Ureter (tissue), 1 donor: ENCODE results near the gene TNNI3. TPM values are rescaled to one million over a fixed set of nuclear protein-coding genes. Genes with fewer than 3 reads are reported as not detected.
"Not testable (repeated sequence)": the region's sequence is repeated elsewhere in the genome, so short reads cannot be mapped to it uniquely, and the experiment has no call there.

Experiments
- DNase-seq: peaks from one replicate; pipeline ENCODE4 v3.0.0-alpha.2; 2020; ENCODE audit warnings: low spot score
- total RNA-seq: library from RNA; stranded (reverse); gene quantifications from one replicate; pipeline ENCODE4 v1.2.4, GENCODE V29; 2023
- donor health status: DM: yes; HTN: yes; CAD: no.

Gene TNNI3
- total RNA-seq, 1 donor from 2014 or later = not detected

DNA sequence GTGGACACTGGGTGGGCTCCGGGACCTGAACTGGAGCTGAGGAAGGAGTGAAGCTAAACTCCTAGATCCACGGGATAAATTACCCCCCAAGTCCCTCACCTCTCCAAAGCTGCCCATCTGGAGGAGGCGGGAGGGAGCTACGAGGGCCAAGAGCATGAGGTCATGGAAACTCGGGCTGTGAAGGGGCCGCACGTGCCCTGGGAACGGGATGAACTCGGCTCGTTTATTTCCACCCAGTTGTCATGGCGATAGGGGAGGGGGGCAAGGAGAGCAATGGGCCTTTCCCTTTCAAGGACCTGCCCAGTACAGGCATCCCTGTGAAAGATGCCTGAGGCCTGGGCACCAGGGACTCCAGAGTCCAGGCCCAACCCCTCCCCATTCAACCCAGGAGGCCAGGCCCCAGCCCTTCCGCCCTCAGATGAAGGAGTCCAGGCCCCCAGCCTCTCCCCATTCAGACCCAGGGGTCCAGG lies 43.9 kb downstream of the TNNI3 start:
- peak; percentile 94 for DNase-seq

DNA sequence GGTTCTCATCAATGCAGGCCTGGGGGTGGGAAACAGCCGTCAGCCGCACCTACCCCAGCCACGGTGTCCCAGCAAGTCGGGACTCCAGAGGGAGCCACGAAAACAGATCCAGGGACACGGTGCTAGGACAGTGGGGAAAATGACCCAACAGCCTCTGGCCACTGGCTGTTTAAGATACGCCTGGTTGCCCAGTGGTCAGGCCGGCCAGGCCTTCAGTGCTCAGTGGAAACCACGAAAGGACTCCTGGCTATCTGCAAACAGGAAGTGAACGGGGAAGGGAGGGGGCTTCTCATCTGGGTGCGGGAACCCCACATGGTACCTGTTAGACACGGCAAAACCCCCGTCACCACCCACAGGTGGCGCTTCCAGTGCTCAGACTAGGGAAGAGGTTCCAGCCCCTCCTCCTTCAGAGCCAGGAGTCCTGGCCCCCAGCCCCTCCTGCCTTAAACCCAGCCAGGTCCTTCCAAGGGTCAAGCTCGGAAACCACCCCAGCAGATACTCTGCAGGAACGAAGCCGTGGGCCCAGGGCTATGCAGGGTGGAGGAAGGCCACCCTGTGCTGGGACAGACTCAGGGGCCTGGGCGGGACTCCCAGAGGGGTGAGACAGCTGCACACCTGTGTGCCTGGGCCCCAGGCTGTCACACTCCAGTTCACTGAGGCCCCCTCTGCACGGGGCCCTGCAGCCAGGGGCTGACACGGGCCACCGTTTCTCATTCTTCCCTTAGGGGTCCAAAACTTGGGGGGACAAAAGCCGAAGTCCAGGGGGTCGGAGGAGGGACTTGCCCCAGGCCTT lies 44.6 kb downstream of the TNNI3 start:
- DNase-seq = no peak

- peak; percentile 46 for DNase-seq
These were observed 45.2 kb downstream of the TNNI3 start for GRCh38 chr19:55112246-55112776.

DNA sequence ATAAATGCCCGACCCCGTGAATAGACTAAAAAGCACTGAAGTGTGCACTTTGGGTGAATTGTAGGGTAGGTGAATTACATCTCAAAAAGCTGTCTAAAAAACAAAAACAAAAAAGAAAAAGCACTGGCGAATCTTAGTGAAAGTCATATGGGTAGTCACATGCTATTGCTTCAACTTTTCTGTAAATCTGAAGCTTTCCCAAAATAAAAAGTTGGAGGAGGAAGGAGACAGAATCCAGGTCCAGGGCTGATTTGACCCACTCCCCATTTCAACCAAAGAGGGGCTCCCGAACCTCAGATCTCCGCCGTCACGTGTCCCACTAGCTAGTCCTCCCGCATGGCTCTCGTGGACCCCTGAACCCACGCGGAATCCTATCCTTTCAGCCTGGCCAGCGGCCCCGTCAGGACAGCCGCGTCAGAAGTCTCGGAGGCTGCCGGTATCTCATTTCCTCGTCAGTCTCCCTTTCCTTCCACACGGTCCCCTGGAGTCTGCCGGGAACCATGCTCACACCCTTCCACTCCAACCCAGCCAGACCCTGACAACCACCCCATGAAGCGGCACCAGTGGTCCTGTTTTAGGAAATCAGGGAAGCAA lies 46.2 kb downstream of the TNNI3 start:
- DNase-seq = no peak

GRCh38 chr19:55109527-55110291 lies 47.8 kb downstream of the TNNI3 start:
- DNase-seq = no peak

GRCh38 chr19:55107252-55107651 lies 50.3 kb downstream of the TNNI3 start:
- not testable (repeated sequence) for DNase-seq

GRCh38 chr19:55106591-55106990 lies 50.9 kb downstream of the TNNI3 start:
- DNase-seq = no peak

DNA sequence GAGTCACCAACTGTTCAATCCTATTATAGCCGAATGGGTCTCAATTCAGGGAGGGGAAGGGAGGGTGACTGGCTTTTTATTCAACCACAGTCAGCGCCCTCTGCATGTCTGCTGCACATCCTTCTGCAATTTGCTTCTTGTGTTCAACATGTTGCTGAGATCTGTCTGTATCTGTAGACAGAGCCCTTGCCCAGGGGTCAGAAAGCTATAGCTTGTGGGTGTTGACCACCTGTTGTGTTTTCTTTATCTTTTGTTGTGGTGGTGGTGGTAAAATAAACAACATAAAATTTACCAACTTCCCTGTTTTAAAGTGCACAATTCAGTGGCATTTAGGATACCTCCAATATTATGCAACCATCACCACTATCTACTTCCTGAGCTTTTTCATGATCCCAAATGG lies 52.3 kb downstream of the TNNI3 start:
- DNase-seq = no peak

GRCh38 chr19:55103190-55103589 lies 54.3 kb downstream of the TNNI3 start:
- no peak for DNase-seq

Other genes starting within 250 kb of the TNNI3 start
- not detected for gene NLRP7, start 210.2 kb downstream of the TNNI3 start, total RNA-seq
- 75.1 TPM for gene NLRP2, start 191.4 kb downstream of the TNNI3 start, total RNA-seq
- gene GP6, start 119.5 kb downstream of the TNNI3 start, total RNA-seq = 1.2 TPM
- gene RDH13, start 94.6 kb downstream of the TNNI3 start, total RNA-seq = 24.8 TPM
- 64.6 TPM for gene EPS8L1, start 81.9 kb downstream of the TNNI3 start, total RNA-seq
- 183 TPM for gene PPP1R12C, start 40.1 kb downstream of the TNNI3 start, total RNA-seq
- gene TNNT1, start 8.5 kb downstream of the TNNI3 start, total RNA-seq = 0.89 TPM
- gene DNAAF3, start 8.9 kb upstream of the TNNI3 start, total RNA-seq = 1.6 TPM
- not detected for gene SYT5, start 22.6 kb upstream of the TNNI3 start, total RNA-seq
- 1.3 TPM for gene PTPRH, start 51.8 kb upstream of the TNNI3 start, total RNA-seq
- gene TMEM86B, start 71.0 kb upstream of the TNNI3 start, total RNA-seq = 6.4 TPM
- 65.1 TPM for gene PPP6R1, start 101.3 kb upstream of the TNNI3 start, total RNA-seq
- 31.2 TPM for gene HSPBP1, start 122.4 kb upstream of the TNNI3 start, total RNA-seq
- gene BRSK1, start 126.3 kb upstream of the TNNI3 start, total RNA-seq = 10.6 TPM
- 1.9 TPM for gene TMEM150B, start 167.6 kb upstream of the TNNI3 start, total RNA-seq
- 12.0 TPM for gene KMT5C, start 182.1 kb upstream of the TNNI3 start, total RNA-seq
- gene COX6B2, start 197.0 kb upstream of the TNNI3 start, total RNA-seq = 3.7 TPM
- gene GARIN5B, start 205.5 kb upstream of the TNNI3 start, total RNA-seq = not detected
- not detected for gene IL11, start 212.7 kb upstream of the TNNI3 start, total RNA-seq
- not detected for gene TMEM190, start 219.1 kb upstream of the TNNI3 start, total RNA-seq
- gene TMEM238, start 226.6 kb upstream of the TNNI3 start, total RNA-seq = 20.8 TPM
- 2,509 TPM for gene RPL28, start 228.2 kb upstream of the TNNI3 start, total RNA-seq